Natural killer cell (primary cell): ENCODE results near the gene DCUN1D5. TPM values are rescaled to one million over a fixed set of nuclear protein-coding genes. Genes with fewer than 3 reads are reported as not detected.

Source experiments
- ATAC-seq, 3 donors: fragments of 150-1000 bp in 2 of 3; fragments of 200-7000 bp in 1 of 3; cut with Tn5 transposase; 1 replicate in 1 of 3; 2 replicates in 2 of 3; pipeline ENCODE4 v1.10.0; 2021; ENCODE audit warnings: mild to moderate bottlenecking in 2 of 3, moderate library complexity in 2 of 3
- DNase-seq, 2 donors: peaks; one replicate each; pipeline versions ENCODE4 v3.0.0 to v3.0.0-alpha.2; 2013 to 2021; ENCODE audit warnings: mixed read lengths in 1 of 2
- H3K27ac ChIP-seq: one replicate; pipeline ENCODE4 v1.5.1; 2013; ENCODE audit warnings: mild to moderate bottlenecking, low read length
- H3K27me3 ChIP-seq: one replicate; pipeline ENCODE4 v1.6.1; 2013; ENCODE audit warnings: low read length; ENCODE audit not compliant: control insufficient read depth, insufficient read depth
- H3K36me3 ChIP-seq: one replicate; pipeline ENCODE4 v1.6.1; 2013; ENCODE audit warnings: low read length; ENCODE audit not compliant: control insufficient read depth, insufficient read depth
- H3K4me1 ChIP-seq: one replicate; pipeline ENCODE4 v1.6.1; 2013; ENCODE audit warnings: low read length; ENCODE audit not compliant: control insufficient read depth, insufficient read depth
- H3K4me3 ChIP-seq: one replicate; pipeline ENCODE4 v1.5.1; 2013; ENCODE audit warnings: low read length
- H3K9me3 ChIP-seq: one replicate; pipeline ENCODE4 v1.6.1; 2013; ENCODE audit warnings: low read length; ENCODE audit not compliant: control insufficient read depth, insufficient read depth
- H3K27ac Mint-ChIP-seq, 2 donors: one replicate each; pipeline ENCODE4 v1.8.0; 2022; ENCODE audit warnings: mild to moderate bottlenecking in 2 of 2, mixed read lengths in 2 of 2, moderate library complexity in 1 of 2
- H3K27me3 Mint-ChIP-seq, 2 donors: one replicate each; pipeline ENCODE4 v1.8.0; 2022; ENCODE audit warnings: low read depth in 2 of 2, mixed read lengths in 2 of 2
- H3K36me3 Mint-ChIP-seq: one replicate; pipeline ENCODE4 v1.8.0; 2022; ENCODE audit warnings: mixed read lengths
- H3K4me1 Mint-ChIP-seq, 2 donors: one replicate each; pipeline ENCODE4 v1.8.0; 2022; ENCODE audit warnings: mixed read lengths in 2 of 2
- H3K4me3 Mint-ChIP-seq: one replicate; pipeline ENCODE4 v1.8.0; 2022; ENCODE audit warnings: mild to moderate bottlenecking, moderate library complexity, mixed read lengths
- H3K9me3 Mint-ChIP-seq, 2 donors: one replicate each; pipeline ENCODE4 v1.8.0; 2022; ENCODE audit warnings: mixed read lengths in 2 of 2
- CTCF ChIP-seq: fragments of 200-600 bp; IDR thresholded peaks from one replicate; pipeline ENCODE4 v1.8.0; 2022; ENCODE audit warnings: antibody characterized with exemption
- WGBS: methylation state at CpG from one replicate; pipeline ENCODE4 v1.1.7; 2013; ENCODE audit warnings: missing lambda C conversion rate; ENCODE audit not compliant: insufficient coverage; 5-methylcytosine and 5-hydroxymethylcytosine counted together
- intact Hi-C: fragments of 100-400 bp; cut with micrococcal nuclease; formaldehyde crosslinking; loops from one replicate; pipeline ENCODE4 v1.14.2; 2022
- total RNA-seq, 4 donors: library from RNA; stranded (reverse); fragments of 120-200 nt in 1 of 4; gene quantifications; one replicate each; pipeline versions ENCODE4 v1.2.3 to v1.2.4, GENCODE V29; 2013 to 2022

The DCUN1D5 gene
- total RNA-seq, 3 donors from 2014 or later (not counting 1 experiment from before 2014, with no cell fraction given), result 11.2 to 16.8 (median 15.2) TPM

GRCh38 chr11:103086461-103086860 is 5.5 kb downstream of the DCUN1D5 start:
- no peaks in the 10 kb centered on the region for H3K9me3 ChIP-seq
- Mint-ChIP-seq H3K27me3 (no peaks in the 10 kb centered on the region), H3K4me1 (peaks cover 21 to 22% of the 10 kb centered on the region in 2 donors), H3K27ac (peak overlapping the region in 1 of 2 donors; percentile 57), H3K4me3 (no peak overlapping the region), H3K36me3 (no peaks in the 10 kb centered on the region), H3K9me3 (no peaks in the 10 kb centered on the region)
- TF ChIP-seq CTCF, result no peak
- ATAC-seq (no peak), DNase-seq (no peak)
- no peaks in the 10 kb centered on the region for H3K27me3 ChIP-seq
- H3K27ac ChIP-seq, result no peak overlapping the region
- peaks cover 10% of the 10 kb centered on the region for H3K4me1 ChIP-seq
- intact Hi-C loops, result no loop called here
- H3K36me3 ChIP-seq, result peaks cover 31% of the 10 kb centered on the region
- H3K4me3 ChIP-seq, result no peak overlapping the region

DNA sequence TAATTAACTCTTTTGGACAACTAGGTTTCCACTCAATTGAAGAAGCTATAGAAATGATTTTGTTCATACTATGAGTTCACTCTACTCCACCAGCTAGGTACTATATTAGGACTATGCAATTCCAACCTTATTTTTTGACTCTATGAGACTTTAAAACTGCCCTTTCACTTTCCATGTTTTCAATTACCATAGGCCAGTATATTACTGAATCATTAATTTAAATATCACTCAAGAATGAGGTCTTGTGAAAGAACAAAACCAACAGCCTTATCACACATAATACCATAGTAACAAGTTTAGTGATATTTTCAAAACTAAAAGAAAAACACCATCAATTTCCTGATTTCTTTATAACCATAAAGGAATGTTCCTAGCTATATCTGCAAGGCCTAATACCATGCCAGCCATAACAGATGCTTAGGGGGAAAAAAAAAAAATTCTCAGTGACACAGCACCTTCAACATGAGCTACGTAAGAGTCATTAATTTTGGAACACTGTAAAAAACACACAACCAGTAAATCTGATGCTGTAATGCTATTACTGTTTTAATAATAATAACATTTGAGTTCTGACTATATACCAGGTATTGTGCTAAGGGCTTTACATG is 6.1 kb downstream of the DCUN1D5 start:
- Mint-ChIP-seq H3K36me3 (no peaks in the 10 kb centered on the region), H3K4me3 (no peak overlapping the region), H3K4me1 (peaks cover 16 to 17% of the 10 kb centered on the region in 2 donors), H3K27ac (peak overlapping the region in 1 of 2 donors; percentile 57), H3K9me3 (no peaks in the 10 kb centered on the region), H3K27me3 (no peaks in the 10 kb centered on the region)
- H3K4me3 ChIP-seq, result no peak overlapping the region
- H3K27me3 ChIP-seq, result no peaks in the 10 kb centered on the region
- TF ChIP-seq CTCF, result no peak
- DNase-seq (no peak), ATAC-seq (no peak)
- no peaks in the 10 kb centered on the region for H3K9me3 ChIP-seq
- intact Hi-C loops, result no loop called here
- no peak overlapping the region for H3K27ac ChIP-seq
- H3K4me1 ChIP-seq, result peaks cover 5% of the 10 kb centered on the region
- H3K36me3 ChIP-seq, result peaks cover 33% of the 10 kb centered on the region
- WGBS, result no CpG with 5 or more reads among the region's 1 CpG

- ATAC-seq (no peak), DNase-seq (no peak)
- H3K27ac Mint-ChIP-seq, result no peak overlapping the region
- no peaks in the 10 kb centered on the region for H3K4me1 ChIP-seq
- no peak overlapping the region for H3K4me3 ChIP-seq
- no peaks in the 10 kb centered on the region for H3K9me3 Mint-ChIP-seq
- no peaks in the 10 kb centered on the region for H3K9me3 ChIP-seq
- no peaks in the 10 kb centered on the region for H3K27me3 Mint-ChIP-seq
- no peak overlapping the region for H3K4me3 Mint-ChIP-seq
- peaks cover 21% of the 10 kb centered on the region for H3K36me3 Mint-ChIP-seq
- H3K27me3 ChIP-seq, result no peaks in the 10 kb centered on the region
- H3K27ac ChIP-seq, result no peak overlapping the region
- intact Hi-C loops, result no loop called here
- no CpG with 5 or more reads among the region's 1 CpG for WGBS
- no peaks in the 10 kb centered on the region for H3K4me1 Mint-ChIP-seq
- TF ChIP-seq CTCF, result no peak
- peaks cover 46% of the 10 kb centered on the region for H3K36me3 ChIP-seq
Observed at GRCh38 chr11:103079833-103080232, 12.1 kb downstream of the DCUN1D5 start.

DNA sequence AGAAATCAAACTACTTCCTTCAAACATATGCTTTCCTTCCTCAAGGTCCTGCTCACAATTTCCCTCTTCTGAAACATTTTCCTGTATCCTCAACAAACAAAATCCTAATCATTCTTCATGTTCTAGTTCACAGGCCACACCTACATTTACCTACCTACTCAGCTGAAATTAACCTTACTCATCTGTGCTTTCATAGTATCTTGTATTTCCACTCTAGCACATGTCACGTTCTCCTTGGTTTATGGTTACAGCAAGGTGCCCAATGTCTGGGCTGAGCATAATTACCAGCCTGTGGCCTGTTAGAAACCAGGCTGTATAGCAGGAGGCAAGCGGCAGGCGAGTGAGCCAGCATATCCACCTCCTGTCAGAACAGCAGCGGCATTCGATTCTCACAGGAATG is 13.2 kb downstream of the DCUN1D5 start:
- Mint-ChIP-seq H3K4me3 (no peak overlapping the region), H3K36me3 (peaks cover 21% of the 10 kb centered on the region), H3K27ac (no peak overlapping the region), H3K4me1 (no peaks in the 10 kb centered on the region), H3K27me3 (no peaks in the 10 kb centered on the region), H3K9me3 (no peaks in the 10 kb centered on the region)
- no peak for TF ChIP-seq CTCF
- H3K4me1 ChIP-seq, result no peaks in the 10 kb centered on the region
- H3K27ac ChIP-seq, result no peak overlapping the region
- no peaks in the 10 kb centered on the region for H3K9me3 ChIP-seq
- no peaks in the 10 kb centered on the region for H3K27me3 ChIP-seq
- H3K36me3 ChIP-seq, result peaks cover 41% of the 10 kb centered on the region
- WGBS, result 99% methylated on average over 5 of the region's 5 CpGs
- no peak overlapping the region for H3K4me3 ChIP-seq
- DNase-seq (no peak), ATAC-seq (no peak)
- intact Hi-C loops, result no loop called here
